Measurements from ENCODE around the gene PTGES3.
A peak's percentile ranks its signal among the peaks of the same experiment; 100 is the strongest.
"Not testable (repeated sequence)": the region's sequence is repeated elsewhere in the genome, so short reads cannot be mapped to it uniquely, and the experiment has no call there.

The PTGES3 gene

GRCh38 chr12:56720731-56721151, 32.7 kb upstream of the PTGES3 start:
- Histone ChIP-seq H3K27me3 (ENCODE audit: control insufficient read depth, insufficient read depth, low read length) (no peaks in the 10 kb centered on the region), H3K9me3 (ENCODE audit: control insufficient read depth, insufficient read depth, low read length) (no peaks in the 10 kb centered on the region), H3K9ac (ENCODE audit: low read depth, low read length) (no peak overlapping the region), H3K4me1 (ENCODE audit: control insufficient read depth, insufficient read depth, low read length) (peaks cover 31% of the 10 kb centered on the region), H3K4me3 (ENCODE audit: low read depth, low read length) (peak overlapping the region; percentile 10), H3K36me3 (ENCODE audit: control insufficient read depth, insufficient read depth, low read length) (peaks cover 19% of the 10 kb centered on the region)

GRCh38 chr12:56719056-56719455, 31.0 kb upstream of the PTGES3 start:
- peaks cover 31% of the 10 kb centered on the region for H3K4me1 ChIP-seq (ENCODE audit: control insufficient read depth, insufficient read depth, low read length)
- H3K9ac ChIP-seq (ENCODE audit: low read depth, low read length), result no peak overlapping the region
- H3K9me3 ChIP-seq (ENCODE audit: control insufficient read depth, insufficient read depth, low read length), result no peaks in the 10 kb centered on the region
- no peaks in the 10 kb centered on the region for H3K27me3 ChIP-seq (ENCODE audit: control insufficient read depth, insufficient read depth, low read length)
- peaks cover 33% of the 10 kb centered on the region for H3K36me3 ChIP-seq (ENCODE audit: control insufficient read depth, insufficient read depth, low read length)
- no peak overlapping the region for H3K4me3 ChIP-seq (ENCODE audit: low read depth, low read length)

GRCh38 chr12:56718636-56719035, 30.6 kb upstream of the PTGES3 start:
- no peak overlapping the region for H3K9ac ChIP-seq (ENCODE audit: low read depth, low read length)
- no peaks in the 10 kb centered on the region for H3K9me3 ChIP-seq (ENCODE audit: control insufficient read depth, insufficient read depth, low read length)
- H3K4me3 ChIP-seq (ENCODE audit: low read depth, low read length), result no peak overlapping the region
- H3K4me1 ChIP-seq (ENCODE audit: control insufficient read depth, insufficient read depth, low read length), result peaks cover 31% of the 10 kb centered on the region
- H3K36me3 ChIP-seq (ENCODE audit: control insufficient read depth, insufficient read depth, low read length), result peaks cover 34% of the 10 kb centered on the region
- no peaks in the 10 kb centered on the region for H3K27me3 ChIP-seq (ENCODE audit: control insufficient read depth, insufficient read depth, low read length)

GRCh38 chr12:56718149-56718548, 30.1 kb upstream of the PTGES3 start:
- no peak overlapping the region for H3K4me3 ChIP-seq (ENCODE audit: low read depth, low read length)
- no peaks in the 10 kb centered on the region for H3K9me3 ChIP-seq (ENCODE audit: control insufficient read depth, insufficient read depth, low read length)
- H3K27me3 ChIP-seq (ENCODE audit: control insufficient read depth, insufficient read depth, low read length), result no peaks in the 10 kb centered on the region
- H3K36me3 ChIP-seq (ENCODE audit: control insufficient read depth, insufficient read depth, low read length), result peaks cover 39% of the 10 kb centered on the region
- H3K4me1 ChIP-seq (ENCODE audit: control insufficient read depth, insufficient read depth, low read length), result peaks cover 31% of the 10 kb centered on the region
- no peak overlapping the region for H3K9ac ChIP-seq (ENCODE audit: low read depth, low read length)

- peaks cover 25% of the 10 kb centered on the region for H3K4me1 ChIP-seq (ENCODE audit: control insufficient read depth, insufficient read depth, low read length)
- H3K9me3 ChIP-seq (ENCODE audit: control insufficient read depth, insufficient read depth, low read length), result no peaks in the 10 kb centered on the region
- H3K4me3 ChIP-seq (ENCODE audit: low read depth, low read length), result no peak overlapping the region
- H3K27me3 ChIP-seq (ENCODE audit: control insufficient read depth, insufficient read depth, low read length), result no peaks in the 10 kb centered on the region
- no peak overlapping the region for H3K9ac ChIP-seq (ENCODE audit: low read depth, low read length)
- peaks cover 47% of the 10 kb centered on the region for H3K36me3 ChIP-seq (ENCODE audit: control insufficient read depth, insufficient read depth, low read length)
Observed at GRCh38 chr12:56716933-56717880, 29.1 kb upstream of the PTGES3 start.

GRCh38 chr12:56716458-56716857, 28.4 kb upstream of the PTGES3 start:
- Histone ChIP-seq H3K36me3 (ENCODE audit: control insufficient read depth, insufficient read depth, low read length) (peaks cover 49% of the 10 kb centered on the region), H3K9ac (ENCODE audit: low read depth, low read length) (no peak overlapping the region), H3K4me3 (ENCODE audit: low read depth, low read length) (no peak overlapping the region), H3K9me3 (ENCODE audit: control insufficient read depth, insufficient read depth, low read length) (no peaks in the 10 kb centered on the region), H3K4me1 (ENCODE audit: control insufficient read depth, insufficient read depth, low read length) (peaks cover 19% of the 10 kb centered on the region), H3K27me3 (ENCODE audit: control insufficient read depth, insufficient read depth, low read length) (no peaks in the 10 kb centered on the region)

GRCh38 chr12:56715798-56716197, 27.7 kb upstream of the PTGES3 start:
- no peaks in the 10 kb centered on the region for H3K27me3 ChIP-seq (ENCODE audit: control insufficient read depth, insufficient read depth, low read length)
- H3K9ac ChIP-seq (ENCODE audit: low read depth, low read length), result no peak overlapping the region
- peaks cover 12% of the 10 kb centered on the region for H3K4me1 ChIP-seq (ENCODE audit: control insufficient read depth, insufficient read depth, low read length)
- H3K9me3 ChIP-seq (ENCODE audit: control insufficient read depth, insufficient read depth, low read length), result no peaks in the 10 kb centered on the region
- peaks cover 53% of the 10 kb centered on the region for H3K36me3 ChIP-seq (ENCODE audit: control insufficient read depth, insufficient read depth, low read length)
- H3K4me3 ChIP-seq (ENCODE audit: low read depth, low read length), result no peak overlapping the region

GRCh38 chr12:56714431-56714929, 26.4 kb upstream of the PTGES3 start:
- peaks cover 7% of the 10 kb centered on the region for H3K4me1 ChIP-seq (ENCODE audit: control insufficient read depth, insufficient read depth, low read length)
- no peaks in the 10 kb centered on the region for H3K27me3 ChIP-seq (ENCODE audit: control insufficient read depth, insufficient read depth, low read length)
- H3K9ac ChIP-seq (ENCODE audit: low read depth, low read length), result no peak overlapping the region
- H3K9me3 ChIP-seq (ENCODE audit: control insufficient read depth, insufficient read depth, low read length), result no peaks in the 10 kb centered on the region
- H3K4me3 ChIP-seq (ENCODE audit: low read depth, low read length), result no peak overlapping the region
- peaks cover 47% of the 10 kb centered on the region for H3K36me3 ChIP-seq (ENCODE audit: control insufficient read depth, insufficient read depth, low read length)

GRCh38 chr12:56713345-56713744, 25.3 kb upstream of the PTGES3 start:
- H3K9ac ChIP-seq (ENCODE audit: low read depth, low read length), result no peak overlapping the region
- H3K4me3 ChIP-seq (ENCODE audit: low read depth, low read length), result no peak overlapping the region
- H3K9me3 ChIP-seq (ENCODE audit: control insufficient read depth, insufficient read depth, low read length), result no peaks in the 10 kb centered on the region
- no peaks in the 10 kb centered on the region for H3K4me1 ChIP-seq (ENCODE audit: control insufficient read depth, insufficient read depth, low read length)
- peaks cover 42% of the 10 kb centered on the region for H3K36me3 ChIP-seq (ENCODE audit: control insufficient read depth, insufficient read depth, low read length)
- no peaks in the 10 kb centered on the region for H3K27me3 ChIP-seq (ENCODE audit: control insufficient read depth, insufficient read depth, low read length)

- Histone ChIP-seq H3K4me1 (ENCODE audit: control insufficient read depth, insufficient read depth, low read length) (no peaks in the 10 kb centered on the region), H3K9ac (ENCODE audit: low read depth, low read length) (no peak overlapping the region), H3K4me3 (ENCODE audit: low read depth, low read length) (no peak overlapping the region), H3K9me3 (ENCODE audit: control insufficient read depth, insufficient read depth, low read length) (no peaks in the 10 kb centered on the region), H3K36me3 (ENCODE audit: control insufficient read depth, insufficient read depth, low read length) (peaks cover 31% of the 10 kb centered on the region), H3K27me3 (ENCODE audit: control insufficient read depth, insufficient read depth, low read length) (no peaks in the 10 kb centered on the region)
Observed at GRCh38 chr12:56709759-56710376, 21.8 kb upstream of the PTGES3 start.

- not testable (repeated sequence) for H3K4me3 ChIP-seq (ENCODE audit: low read depth, low read length); H3K9ac ChIP-seq (ENCODE audit: low read depth, low read length); H3K4me1 ChIP-seq (ENCODE audit: control insufficient read depth, insufficient read depth, low read length)
Observed at GRCh38 chr12:56704522-56704921, 16.4 kb upstream of the PTGES3 start.

More at GRCh38 chr12:56704522-56704921, 16.4 kb upstream of the PTGES3 start:
- not testable (repeated sequence) for H3K36me3 ChIP-seq (ENCODE audit: control insufficient read depth, insufficient read depth, low read length); H3K9me3 ChIP-seq (ENCODE audit: control insufficient read depth, insufficient read depth, low read length); H3K27me3 ChIP-seq (ENCODE audit: control insufficient read depth, insufficient read depth, low read length)

Data from iPS-15b (cell line).